K562 (cell line): ENCODE results near the gene CMTM1. TPM values are rescaled to one million over a fixed set of nuclear protein-coding genes. Genes with fewer than 3 reads are reported as not detected.

ENCODE experiments used
- ATF7 ChIP-seq: fragments of 450-650 bp; IDR thresholded peaks from 2 replicates; pipeline ENCODE4 v1.7.1; 2014; ENCODE audit warnings: mild to moderate bottlenecking, moderate library complexity
- BRD9 ChIP-seq: fragments of 450-650 bp; IDR thresholded peaks from 2 replicates; pipeline ENCODE4 v1.6.1; 2018; ENCODE audit warnings: low read depth; ENCODE audit not compliant: partially characterized antibody
- CBFA2T3 ChIP-seq: fragments of 450-650 bp; IDR thresholded peaks from 2 replicates; pipeline ENCODE4 v1.6.1; 2017
- CREB1 ChIP-seq, 2 experiments: sonication (generic) in 1 of 2; formaldehyde crosslinking in 1 of 2; IDR thresholded peaks; 2 replicates each; pipeline versions ENCODE4 v1.6.1 to v1.8.0; 2012 to 2022; ENCODE audit warnings: inconsistent platforms in 1 of 2, mild to moderate bottlenecking in 1 of 2, missing genetic modification reagents in 1 of 2, moderate library complexity in 1 of 2
- EGR1 ChIP-seq: fragments of 450-650 bp; conservative IDR thresholded peaks from 2 replicates; pipeline ENCODE4 v1.6.1; 2017; ENCODE audit warnings: mild to moderate bottlenecking
- ETV5 ChIP-seq: sonication (generic); formaldehyde crosslinking; IDR thresholded peaks from 2 replicates; pipeline ENCODE4 v1.4.0; 2020; ENCODE audit warnings: low read depth, mild to moderate bottlenecking, missing genetic modification reagents
- HBP1 ChIP-seq: fragments of 450-650 bp; formaldehyde crosslinking; IDR thresholded peaks from 2 replicates; pipeline ENCODE4 v1.4.0; 2022; ENCODE audit warnings: missing genetic modification characterization
- KAT2B ChIP-seq: IDR thresholded peaks from one replicate; pipeline ENCODE4 v1.6.1; 2012; ENCODE audit warnings: low read depth, mild to moderate bottlenecking, control low read depth, inconsistent platforms, low read length, moderate library complexity
- KHSRP ChIP-seq: fragments of 450-650 bp; IDR thresholded peaks from 2 replicates; pipeline ENCODE4 v1.6.1; 2017
- MCM2 ChIP-seq: fragments of 450-650 bp; IDR thresholded peaks from 2 replicates; pipeline ENCODE4 v1.6.1; 2017; ENCODE audit warnings: low read depth, mild to moderate bottlenecking
- NBN ChIP-seq: fragments of 450-650 bp; IDR thresholded peaks from 2 replicates; pipeline ENCODE4 v1.6.1; 2016; ENCODE audit warnings: low read depth, mild to moderate bottlenecking
- RAD51 ChIP-seq: fragments of 450-650 bp; IDR thresholded peaks from 2 replicates; pipeline ENCODE4 v1.7.1; 2016; ENCODE audit warnings: low read depth, mild to moderate bottlenecking, borderline replicate concordance
- ZNF444 ChIP-seq: fragments of 250-450 bp; sonication (Bioruptor Pico); IDR thresholded peaks from 2 replicates; pipeline ENCODE4 v1.4.0; 2020; ENCODE audit warnings: mild to moderate bottlenecking, moderate library complexity
- polyA plus RNA-seq, 8 experiments: library from polyadenylated mRNA; depleted of rRNA in 4 of 8; stranded (reverse) in 5 of 8; unstranded in 3 of 8; fragments of >200 nt; fragmentation: Nextera tagmentation in 2 of 8; fragmentation: Illumina TruSeq in 1 of 8; extraction: Ambion mirVana in 2 of 8; extraction: Trizol in 1 of 8; gene quantifications; 2 replicates each; pipeline versions ENCODE4 v1.2.1 to v1.2.3, GENCODE V29; 2011 to 2014; ENCODE audit warnings: inconsistent platforms in 1 of 8, missing spikeins in 1 of 8
- total RNA-seq, 7 experiments: library from RNA; depleted of rRNA in 6 of 7; stranded (reverse); fragments of >200 nt in 6 of 7; fragmentation: Illumina TruSeq in 2 of 7; extraction: Trizol in 2 of 7; gene quantifications; 2 replicates each; pipeline versions ENCODE4 v1.2.1 to v1.2.3, GENCODE V29; 2011 to 2021; ENCODE audit warnings: low replicate concordance in 1 of 7
- TF ChIP-seq, protein P1 (sequence below): sonication (generic); formaldehyde crosslinking; IDR thresholded peaks from 2 replicates; pipeline ENCODE4 v1.8.0; 2022; ENCODE audit warnings: missing genetic modification reagents, mild to moderate bottlenecking, moderate library complexity, borderline replicate concordance
- TF ChIP-seq, protein P2 (sequence below), 2 experiments: fragments of 450-650 bp; IDR thresholded peaks; 2 replicates each; pipeline ENCODE4 v1.6.1; 2018; ENCODE audit warnings: mild to moderate bottlenecking in 2 of 2, low read depth in 1 of 2; ENCODE audit not compliant: partially characterized antibody in 2 of 2
- TF ChIP-seq, protein P3 (sequence below): IDR thresholded peaks from 3 replicates; pipeline ENCODE4 v1.6.1; 2011; ENCODE audit warnings: borderline replicate concordance, mild to moderate bottlenecking, moderate library complexity; ENCODE audit not compliant: insufficient read length; ENCODE audit errors: extremely low read depth
- TF ChIP-seq, protein P4 (sequence below): IDR thresholded peaks from 2 replicates; pipeline ENCODE4 v1.6.1; 2011; ENCODE audit not compliant: insufficient read length; ENCODE audit errors: extremely low read depth

Gene CMTM1
- total and polyA plus RNA-seq, 9 of the 15 experiments (the other 6 are each of a cell fraction or from before 2014, with no cell fraction given) = 0.25 to 2.6 (median 1.1) TPM; not detected in 2

DNA sequence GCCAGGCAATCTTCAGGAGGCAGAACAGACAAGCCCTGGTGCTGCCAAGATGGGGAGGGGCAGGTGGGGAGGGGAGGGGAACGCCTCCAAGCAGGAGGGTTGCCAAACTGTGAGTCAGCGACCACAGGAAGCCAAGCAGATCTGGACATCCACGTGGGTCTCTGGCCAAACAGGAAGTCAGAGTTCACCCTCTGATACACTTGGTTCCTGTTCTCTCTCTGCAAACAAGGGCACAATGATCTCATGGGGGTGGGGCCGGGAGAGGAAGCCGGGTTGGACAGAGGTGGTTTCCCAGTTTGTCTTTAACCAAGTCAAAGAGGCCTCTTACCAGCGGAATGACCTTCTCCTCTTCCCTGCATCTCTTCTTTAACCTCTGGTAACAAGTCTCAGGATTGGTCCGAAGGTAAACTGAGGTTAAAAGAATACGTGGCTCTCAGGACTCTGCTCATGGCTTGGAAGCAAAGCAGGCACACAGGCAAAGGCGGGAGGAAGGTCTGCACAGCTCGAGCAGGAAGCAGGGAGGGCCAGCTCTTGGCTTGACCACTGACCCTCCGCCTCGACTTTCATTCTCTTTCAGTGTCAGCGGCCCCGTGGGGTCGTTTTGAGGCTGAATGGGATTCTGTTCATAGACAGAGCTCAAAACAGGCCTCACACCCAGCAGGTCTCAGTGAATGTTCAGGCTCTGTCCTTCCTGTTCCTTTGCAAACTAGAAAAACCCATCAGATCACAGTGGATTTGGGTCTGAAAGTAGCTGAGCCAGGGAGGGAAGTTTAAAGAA is 49.2 kb upstream of the CMTM1 start (continued):
- TF ChIP-seq, protein P1, sequence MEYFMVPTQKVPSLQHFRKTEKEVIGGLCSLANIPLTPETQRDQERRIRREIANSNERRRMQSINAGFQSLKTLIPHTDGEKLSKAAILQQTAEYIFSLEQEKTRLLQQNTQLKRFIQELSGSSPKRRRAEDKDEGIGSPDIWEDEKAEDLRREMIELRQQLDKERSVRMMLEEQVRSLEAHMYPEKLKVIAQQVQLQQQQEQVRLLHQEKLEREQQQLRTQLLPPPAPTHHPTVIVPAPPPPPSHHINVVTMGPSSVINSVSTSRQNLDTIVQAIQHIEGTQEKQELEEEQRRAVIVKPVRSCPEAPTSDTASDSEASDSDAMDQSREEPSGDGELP = peak; percentile 68; the same call in 1 of the 2 replicates
- no peak for TF ChIP-seq CREB1 (IDR thresholded peaks at IDR 0.05)
- TF ChIP-seq CREB1 (CRISPR knock-in tag; IDR thresholded peaks at IDR 0.05) = peak; percentile 36; the same call in 1 of the 2 replicates
- TF ChIP-seq, protein P2, sequence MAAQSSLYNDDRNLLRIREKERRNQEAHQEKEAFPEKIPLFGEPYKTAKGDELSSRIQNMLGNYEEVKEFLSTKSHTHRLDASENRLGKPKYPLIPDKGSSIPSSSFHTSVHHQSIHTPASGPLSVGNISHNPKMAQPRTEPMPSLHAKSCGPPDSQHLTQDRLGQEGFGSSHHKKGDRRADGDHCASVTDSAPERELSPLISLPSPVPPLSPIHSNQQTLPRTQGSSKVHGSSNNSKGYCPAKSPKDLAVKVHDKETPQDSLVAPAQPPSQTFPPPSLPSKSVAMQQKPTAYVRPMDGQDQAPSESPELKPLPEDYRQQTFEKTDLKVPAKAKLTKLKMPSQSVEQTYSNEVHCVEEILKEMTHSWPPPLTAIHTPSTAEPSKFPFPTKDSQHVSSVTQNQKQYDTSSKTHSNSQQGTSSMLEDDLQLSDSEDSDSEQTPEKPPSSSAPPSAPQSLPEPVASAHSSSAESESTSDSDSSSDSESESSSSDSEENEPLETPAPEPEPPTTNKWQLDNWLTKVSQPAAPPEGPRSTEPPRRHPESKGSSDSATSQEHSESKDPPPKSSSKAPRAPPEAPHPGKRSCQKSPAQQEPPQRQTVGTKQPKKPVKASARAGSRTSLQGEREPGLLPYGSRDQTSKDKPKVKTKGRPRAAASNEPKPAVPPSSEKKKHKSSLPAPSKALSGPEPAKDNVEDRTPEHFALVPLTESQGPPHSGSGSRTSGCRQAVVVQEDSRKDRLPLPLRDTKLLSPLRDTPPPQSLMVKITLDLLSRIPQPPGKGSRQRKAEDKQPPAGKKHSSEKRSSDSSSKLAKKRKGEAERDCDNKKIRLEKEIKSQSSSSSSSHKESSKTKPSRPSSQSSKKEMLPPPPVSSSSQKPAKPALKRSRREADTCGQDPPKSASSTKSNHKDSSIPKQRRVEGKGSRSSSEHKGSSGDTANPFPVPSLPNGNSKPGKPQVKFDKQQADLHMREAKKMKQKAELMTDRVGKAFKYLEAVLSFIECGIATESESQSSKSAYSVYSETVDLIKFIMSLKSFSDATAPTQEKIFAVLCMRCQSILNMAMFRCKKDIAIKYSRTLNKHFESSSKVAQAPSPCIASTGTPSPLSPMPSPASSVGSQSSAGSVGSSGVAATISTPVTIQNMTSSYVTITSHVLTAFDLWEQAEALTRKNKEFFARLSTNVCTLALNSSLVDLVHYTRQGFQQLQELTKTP (IDR thresholded peaks at IDR 0.05; ENCODE audit: low read depth in 1 of 2, partially characterized antibody in 2 of 2) = peak; percentile 34 to 45
- peak; percentile 91 for TF ChIP-seq ETV5 (CRISPR knock-in tag)
- TF ChIP-seq CBFA2T3 = peak; percentile 73
- TF ChIP-seq NBN = peak; percentile 71; the same call in 1 of the 2 replicates
- no peak for TF ChIP-seq BRD9
- no peak for TF ChIP-seq HBP1 (CRISPR knock-in tag)
- no peak for TF ChIP-seq ZNF444 (CRISPR knock-in tag)
- TF ChIP-seq, protein P3, sequence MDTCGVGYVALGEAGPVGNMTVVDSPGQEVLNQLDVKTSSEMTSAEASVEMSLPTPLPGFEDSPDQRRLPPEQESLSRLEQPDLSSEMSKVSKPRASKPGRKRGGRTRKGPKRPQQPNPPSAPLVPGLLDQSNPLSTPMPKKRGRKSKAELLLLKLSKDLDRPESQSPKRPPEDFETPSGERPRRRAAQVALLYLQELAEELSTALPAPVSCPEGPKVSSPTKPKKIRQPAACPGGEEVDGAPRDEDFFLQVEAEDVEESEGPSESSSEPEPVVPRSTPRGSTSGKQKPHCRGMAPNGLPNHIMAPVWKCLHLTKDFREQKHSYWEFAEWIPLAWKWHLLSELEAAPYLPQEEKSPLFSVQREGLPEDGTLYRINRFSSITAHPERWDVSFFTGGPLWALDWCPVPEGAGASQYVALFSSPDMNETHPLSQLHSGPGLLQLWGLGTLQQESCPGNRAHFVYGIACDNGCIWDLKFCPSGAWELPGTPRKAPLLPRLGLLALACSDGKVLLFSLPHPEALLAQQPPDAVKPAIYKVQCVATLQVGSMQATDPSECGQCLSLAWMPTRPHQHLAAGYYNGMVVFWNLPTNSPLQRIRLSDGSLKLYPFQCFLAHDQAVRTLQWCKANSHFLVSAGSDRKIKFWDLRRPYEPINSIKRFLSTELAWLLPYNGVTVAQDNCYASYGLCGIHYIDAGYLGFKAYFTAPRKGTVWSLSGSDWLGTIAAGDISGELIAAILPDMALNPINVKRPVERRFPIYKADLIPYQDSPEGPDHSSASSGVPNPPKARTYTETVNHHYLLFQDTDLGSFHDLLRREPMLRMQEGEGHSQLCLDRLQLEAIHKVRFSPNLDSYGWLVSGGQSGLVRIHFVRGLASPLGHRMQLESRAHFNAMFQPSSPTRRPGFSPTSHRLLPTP = no peak
- TF ChIP-seq KHSRP = no peak
- TF ChIP-seq, protein P4, sequence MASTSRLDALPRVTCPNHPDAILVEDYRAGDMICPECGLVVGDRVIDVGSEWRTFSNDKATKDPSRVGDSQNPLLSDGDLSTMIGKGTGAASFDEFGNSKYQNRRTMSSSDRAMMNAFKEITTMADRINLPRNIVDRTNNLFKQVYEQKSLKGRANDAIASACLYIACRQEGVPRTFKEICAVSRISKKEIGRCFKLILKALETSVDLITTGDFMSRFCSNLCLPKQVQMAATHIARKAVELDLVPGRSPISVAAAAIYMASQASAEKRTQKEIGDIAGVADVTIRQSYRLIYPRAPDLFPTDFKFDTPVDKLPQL = peak; percentile 46
- TF ChIP-seq MCM2 = no peak
- TF ChIP-seq ATF7 = peak; percentile 97
- TF ChIP-seq RAD51 = peak; percentile 73
- no peak for TF ChIP-seq KAT2B
- peak; percentile 36 for TF ChIP-seq EGR1
